GM12878 (cell line): ENCODE results near the gene TCERG1L.

Experiments
- BCL11A ChIP-seq: IDR thresholded peaks from 2 replicates; pipeline ENCODE4 v1.6.1; 2011; ENCODE audit warnings: low read depth, low read length
- CEBPB ChIP-seq, 2 experiments: fragments of 150-350 bp in 1 of 2; IDR thresholded peaks; 2 replicates each; pipeline ENCODE4 v1.6.1; 2012 to 2014; ENCODE audit warnings: low read depth in 2 of 2, low read length in 2 of 2, borderline replicate concordance in 1 of 2, inconsistent platforms in 1 of 2
- CHD2 ChIP-seq: IDR thresholded peaks from 2 replicates; pipeline ENCODE4 v1.6.1; 2011; ENCODE audit warnings: low read depth, low read length, improper control_type of control experiment, borderline replicate concordance
- EGR1 ChIP-seq, 2 experiments: IDR thresholded peaks; 1 replicate in 1 of 2; 2 replicates in 1 of 2; pipeline ENCODE4 v1.6.1; 2011 to 2012; ENCODE audit warnings: low read depth in 2 of 2, low read length in 2 of 2, borderline replicate concordance in 1 of 2, mild to moderate bottlenecking in 1 of 2, moderate library complexity in 1 of 2
- EZH2 ChIP-seq: IDR thresholded peaks from 2 replicates; pipeline ENCODE4 v1.6.1; 2012; ENCODE audit warnings: low read depth, mild to moderate bottlenecking, control low read depth, inconsistent platforms, low read length, borderline replicate concordance; ENCODE audit not compliant: control insufficient read depth
- MTA3 ChIP-seq: IDR thresholded peaks from 2 replicates; pipeline ENCODE4 v1.6.1; 2012; ENCODE audit warnings: low read length, inconsistent platforms, borderline replicate concordance
- NBN ChIP-seq: fragments of 450-650 bp; IDR thresholded peaks from 2 replicates; pipeline ENCODE4 v1.6.1; 2016
- POLR2A ChIP-seq: IDR thresholded peaks from 2 replicates; pipeline ENCODE4 v1.6.1; 2011; ENCODE audit warnings: low read depth, mild to moderate bottlenecking, low read length
- YY1 ChIP-seq: IDR thresholded peaks from 2 replicates; pipeline ENCODE4 v1.6.1; 2011; ENCODE audit warnings: low read depth, mild to moderate bottlenecking, low read length
- TF ChIP-seq, protein P1 (sequence below), 3 experiments: IDR thresholded peaks in 2 of 3; conservative IDR thresholded peaks in 1 of 3; 2 replicates each; pipeline ENCODE4 v1.5.1; 2011; ENCODE audit warnings: low read depth in 3 of 3, low read length in 3 of 3, mild to moderate bottlenecking in 3 of 3, control low read depth in 2 of 3, moderate library complexity in 2 of 3, inconsistent platforms in 1 of 3, mixed read lengths in 1 of 3; ENCODE audit not compliant: control insufficient read depth in 2 of 3, insufficient read depth in 1 of 3; ENCODE audit errors: extremely low read depth in 1 of 3
- TF ChIP-seq, protein P2 (sequence below): fragments of 450-650 bp; IDR thresholded peaks from 2 replicates; pipeline ENCODE4 v1.6.1; 2017; ENCODE audit warnings: mild to moderate bottlenecking, low read depth, inconsistent platforms; ENCODE audit not compliant: poor library complexity, severe bottlenecking
- TF ChIP-seq, protein P3 (sequence below): fragments of 450-650 bp; IDR thresholded peaks from 2 replicates; pipeline ENCODE4 v1.6.1; 2016; ENCODE audit warnings: mild to moderate bottlenecking, moderate library complexity, borderline replicate concordance
- TF ChIP-seq, protein P4 (sequence below): IDR thresholded peaks from 2 replicates; pipeline ENCODE4 v1.6.1; 2011; ENCODE audit warnings: borderline replicate concordance, low read depth, mild to moderate bottlenecking, moderate library complexity, mixed read lengths, low read length; ENCODE audit not compliant: insufficient read depth; ENCODE audit errors: extremely low read length
- TF ChIP-seq, protein P5 (sequence below): fragments of 150-350 bp; IDR thresholded peaks from 2 replicates; pipeline ENCODE4 v1.6.1; 2016; ENCODE audit warnings: low read depth, low read length

DNA sequence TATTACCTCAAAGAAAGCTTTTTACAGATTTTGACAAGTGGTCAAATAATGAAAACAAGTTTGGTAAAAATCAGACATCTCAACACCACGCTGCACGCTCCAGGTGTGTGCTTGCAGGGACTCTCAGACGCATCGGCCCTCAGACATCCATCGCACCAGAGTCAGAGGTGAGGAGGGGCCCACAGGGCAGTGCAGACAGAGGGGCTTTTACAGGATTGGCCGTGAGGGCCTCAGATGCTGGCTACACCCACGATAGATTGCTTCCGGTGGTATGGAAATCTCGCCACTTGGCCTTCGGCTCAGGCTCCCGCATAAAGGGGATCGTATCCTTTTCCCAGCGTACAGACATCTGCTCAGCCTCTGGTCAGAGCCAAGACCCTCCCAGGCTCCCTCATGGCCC is 72.1 kb downstream of the TCERG1L start:
- TF ChIP-seq, protein P1, sequence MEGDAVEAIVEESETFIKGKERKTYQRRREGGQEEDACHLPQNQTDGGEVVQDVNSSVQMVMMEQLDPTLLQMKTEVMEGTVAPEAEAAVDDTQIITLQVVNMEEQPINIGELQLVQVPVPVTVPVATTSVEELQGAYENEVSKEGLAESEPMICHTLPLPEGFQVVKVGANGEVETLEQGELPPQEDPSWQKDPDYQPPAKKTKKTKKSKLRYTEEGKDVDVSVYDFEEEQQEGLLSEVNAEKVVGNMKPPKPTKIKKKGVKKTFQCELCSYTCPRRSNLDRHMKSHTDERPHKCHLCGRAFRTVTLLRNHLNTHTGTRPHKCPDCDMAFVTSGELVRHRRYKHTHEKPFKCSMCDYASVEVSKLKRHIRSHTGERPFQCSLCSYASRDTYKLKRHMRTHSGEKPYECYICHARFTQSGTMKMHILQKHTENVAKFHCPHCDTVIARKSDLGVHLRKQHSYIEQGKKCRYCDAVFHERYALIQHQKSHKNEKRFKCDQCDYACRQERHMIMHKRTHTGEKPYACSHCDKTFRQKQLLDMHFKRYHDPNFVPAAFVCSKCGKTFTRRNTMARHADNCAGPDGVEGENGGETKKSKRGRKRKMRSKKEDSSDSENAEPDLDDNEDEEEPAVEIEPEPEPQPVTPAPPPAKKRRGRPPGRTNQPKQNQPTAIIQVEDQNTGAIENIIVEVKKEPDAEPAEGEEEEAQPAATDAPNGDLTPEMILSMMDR (IDR thresholded peaks at IDR 0.05 in 2 of 3, conservative IDR thresholded peaks at IDR 0.05 in 1 of 3; ENCODE audit: control insufficient read depth in 2 of 3, extremely low read depth in 1 of 3, insufficient read depth in 1 of 3, low read depth in 3 of 3, low read length in 3 of 3): no peak
- TF ChIP-seq POLR2A: no peak
- TF ChIP-seq BCL11A: no peak
- TF ChIP-seq CHD2: no peak
- no peak for TF ChIP-seq EGR1 (IDR thresholded peaks at IDR 0.05; ENCODE audit: borderline replicate concordance in 1 of 2, low read depth in 2 of 2, low read length in 2 of 2)
- no peak for TF ChIP-seq YY1
- TF ChIP-seq, protein P2, sequence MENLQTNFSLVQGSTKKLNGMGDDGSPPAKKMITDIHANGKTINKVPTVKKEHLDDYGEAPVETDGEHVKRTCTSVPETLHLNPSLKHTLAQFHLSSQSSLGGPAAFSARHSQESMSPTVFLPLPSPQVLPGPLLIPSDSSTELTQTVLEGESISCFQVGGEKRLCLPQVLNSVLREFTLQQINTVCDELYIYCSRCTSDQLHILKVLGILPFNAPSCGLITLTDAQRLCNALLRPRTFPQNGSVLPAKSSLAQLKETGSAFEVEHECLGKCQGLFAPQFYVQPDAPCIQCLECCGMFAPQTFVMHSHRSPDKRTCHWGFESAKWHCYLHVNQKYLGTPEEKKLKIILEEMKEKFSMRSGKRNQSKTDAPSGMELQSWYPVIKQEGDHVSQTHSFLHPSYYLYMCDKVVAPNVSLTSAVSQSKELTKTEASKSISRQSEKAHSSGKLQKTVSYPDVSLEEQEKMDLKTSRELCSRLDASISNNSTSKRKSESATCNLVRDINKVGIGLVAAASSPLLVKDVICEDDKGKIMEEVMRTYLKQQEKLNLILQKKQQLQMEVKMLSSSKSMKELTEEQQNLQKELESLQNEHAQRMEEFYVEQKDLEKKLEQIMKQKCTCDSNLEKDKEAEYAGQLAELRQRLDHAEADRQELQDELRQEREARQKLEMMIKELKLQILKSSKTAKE: no peak
- TF ChIP-seq CEBPB (IDR thresholded peaks at IDR 0.05; ENCODE audit: borderline replicate concordance in 1 of 2, low read depth in 2 of 2, low read length in 2 of 2): no peak
- TF ChIP-seq, protein P3, sequence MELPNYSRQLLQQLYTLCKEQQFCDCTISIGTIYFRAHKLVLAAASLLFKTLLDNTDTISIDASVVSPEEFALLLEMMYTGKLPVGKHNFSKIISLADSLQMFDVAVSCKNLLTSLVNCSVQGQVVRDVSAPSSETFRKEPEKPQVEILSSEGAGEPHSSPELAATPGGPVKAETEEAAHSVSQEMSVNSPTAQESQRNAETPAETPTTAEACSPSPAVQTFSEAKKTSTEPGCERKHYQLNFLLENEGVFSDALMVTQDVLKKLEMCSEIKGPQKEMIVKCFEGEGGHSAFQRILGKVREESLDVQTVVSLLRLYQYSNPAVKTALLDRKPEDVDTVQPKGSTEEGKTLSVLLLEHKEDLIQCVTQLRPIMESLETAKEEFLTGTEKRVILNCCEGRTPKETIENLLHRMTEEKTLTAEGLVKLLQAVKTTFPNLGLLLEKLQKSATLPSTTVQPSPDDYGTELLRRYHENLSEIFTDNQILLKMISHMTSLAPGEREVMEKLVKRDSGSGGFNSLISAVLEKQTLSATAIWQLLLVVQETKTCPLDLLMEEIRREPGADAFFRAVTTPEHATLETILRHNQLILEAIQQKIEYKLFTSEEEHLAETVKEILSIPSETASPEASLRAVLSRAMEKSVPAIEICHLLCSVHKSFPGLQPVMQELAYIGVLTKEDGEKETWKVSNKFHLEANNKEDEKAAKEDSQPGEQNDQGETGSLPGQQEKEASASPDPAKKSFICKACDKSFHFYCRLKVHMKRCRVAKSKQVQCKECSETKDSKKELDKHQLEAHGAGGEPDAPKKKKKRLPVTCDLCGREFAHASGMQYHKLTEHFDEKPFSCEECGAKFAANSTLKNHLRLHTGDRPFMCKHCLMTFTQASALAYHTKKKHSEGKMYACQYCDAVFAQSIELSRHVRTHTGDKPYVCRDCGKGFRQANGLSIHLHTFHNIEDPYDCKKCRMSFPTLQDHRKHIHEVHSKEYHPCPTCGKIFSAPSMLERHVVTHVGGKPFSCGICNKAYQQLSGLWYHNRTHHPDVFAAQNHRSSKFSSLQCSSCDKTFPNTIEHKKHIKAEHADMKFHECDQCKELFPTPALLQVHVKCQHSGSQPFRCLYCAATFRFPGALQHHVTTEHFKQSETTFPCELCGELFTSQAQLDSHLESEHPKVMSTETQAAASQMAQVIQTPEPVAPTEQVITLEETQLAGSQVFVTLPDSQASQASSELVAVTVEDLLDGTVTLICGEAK: no peak
- TF ChIP-seq, protein P4, sequence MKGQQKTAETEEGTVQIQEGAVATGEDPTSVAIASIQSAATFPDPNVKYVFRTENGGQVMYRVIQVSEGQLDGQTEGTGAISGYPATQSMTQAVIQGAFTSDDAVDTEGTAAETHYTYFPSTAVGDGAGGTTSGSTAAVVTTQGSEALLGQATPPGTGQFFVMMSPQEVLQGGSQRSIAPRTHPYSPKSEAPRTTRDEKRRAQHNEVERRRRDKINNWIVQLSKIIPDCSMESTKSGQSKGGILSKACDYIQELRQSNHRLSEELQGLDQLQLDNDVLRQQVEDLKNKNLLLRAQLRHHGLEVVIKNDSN: no peak
- TF ChIP-seq, protein P5, sequence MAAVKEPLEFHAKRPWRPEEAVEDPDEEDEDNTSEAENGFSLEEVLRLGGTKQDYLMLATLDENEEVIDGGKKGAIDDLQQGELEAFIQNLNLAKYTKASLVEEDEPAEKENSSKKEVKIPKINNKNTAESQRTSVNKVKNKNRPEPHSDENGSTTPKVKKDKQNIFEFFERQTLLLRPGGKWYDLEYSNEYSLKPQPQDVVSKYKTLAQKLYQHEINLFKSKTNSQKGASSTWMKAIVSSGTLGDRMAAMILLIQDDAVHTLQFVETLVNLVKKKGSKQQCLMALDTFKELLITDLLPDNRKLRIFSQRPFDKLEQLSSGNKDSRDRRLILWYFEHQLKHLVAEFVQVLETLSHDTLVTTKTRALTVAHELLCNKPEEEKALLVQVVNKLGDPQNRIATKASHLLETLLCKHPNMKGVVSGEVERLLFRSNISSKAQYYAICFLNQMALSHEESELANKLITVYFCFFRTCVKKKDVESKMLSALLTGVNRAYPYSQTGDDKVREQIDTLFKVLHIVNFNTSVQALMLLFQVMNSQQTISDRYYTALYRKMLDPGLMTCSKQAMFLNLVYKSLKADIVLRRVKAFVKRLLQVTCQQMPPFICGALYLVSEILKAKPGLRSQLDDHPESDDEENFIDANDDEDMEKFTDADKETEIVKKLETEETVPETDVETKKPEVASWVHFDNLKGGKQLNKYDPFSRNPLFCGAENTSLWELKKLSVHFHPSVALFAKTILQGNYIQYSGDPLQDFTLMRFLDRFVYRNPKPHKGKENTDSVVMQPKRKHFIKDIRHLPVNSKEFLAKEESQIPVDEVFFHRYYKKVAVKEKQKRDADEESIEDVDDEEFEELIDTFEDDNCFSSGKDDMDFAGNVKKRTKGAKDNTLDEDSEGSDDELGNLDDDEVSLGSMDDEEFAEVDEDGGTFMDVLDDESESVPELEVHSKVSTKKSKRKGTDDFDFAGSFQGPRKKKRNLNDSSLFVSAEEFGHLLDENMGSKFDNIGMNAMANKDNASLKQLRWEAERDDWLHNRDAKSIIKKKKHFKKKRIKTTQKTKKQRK: no peak
- TF ChIP-seq EZH2: no peak
- TF ChIP-seq NBN: no peak
- no peak for TF ChIP-seq MTA3
